Fibroblast of lung (primary cell): Measurements from ENCODE around the gene HHAT.

Source experiments
- EZH2 ChIP-seq: IDR thresholded peaks from 2 replicates; pipeline ENCODE4 v1.5.1; 2012; ENCODE audit warnings: low read length, control low read depth, mild to moderate bottlenecking; ENCODE audit errors: missing control alignments
- TF ChIP-seq, protein P1 (sequence below), 2 donors: IDR thresholded peaks in 1 of 2; conservative IDR thresholded peaks in 1 of 2; 1 replicate in 1 of 2; 2 replicates in 1 of 2; pipeline ENCODE4 v1.5.1; 2011 to 2012; ENCODE audit warnings: low read length in 2 of 2, control low read depth in 1 of 2, inconsistent platforms in 1 of 2, low read depth in 1 of 2, mild to moderate bottlenecking in 1 of 2

DNA sequence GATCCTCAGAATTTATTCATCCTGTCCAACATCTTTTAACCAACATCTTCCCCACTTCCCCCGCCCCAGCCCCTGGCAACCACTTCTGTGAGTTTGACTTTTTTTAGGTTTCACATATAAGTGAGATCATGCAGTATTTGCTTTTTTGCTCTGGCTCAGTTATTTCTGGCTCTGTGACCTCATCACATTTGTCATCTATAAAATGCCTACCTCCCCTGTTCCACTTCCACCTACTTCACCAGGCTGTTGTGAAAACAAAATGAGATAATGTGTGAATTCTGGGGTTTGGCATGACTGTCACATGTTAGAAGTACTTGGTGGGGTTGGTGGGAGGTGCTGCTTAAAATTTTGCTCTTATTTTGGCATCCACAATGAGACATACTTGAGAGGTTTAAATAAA is 18.4 kb downstream of the HHAT start:
- TF ChIP-seq, protein P1, sequence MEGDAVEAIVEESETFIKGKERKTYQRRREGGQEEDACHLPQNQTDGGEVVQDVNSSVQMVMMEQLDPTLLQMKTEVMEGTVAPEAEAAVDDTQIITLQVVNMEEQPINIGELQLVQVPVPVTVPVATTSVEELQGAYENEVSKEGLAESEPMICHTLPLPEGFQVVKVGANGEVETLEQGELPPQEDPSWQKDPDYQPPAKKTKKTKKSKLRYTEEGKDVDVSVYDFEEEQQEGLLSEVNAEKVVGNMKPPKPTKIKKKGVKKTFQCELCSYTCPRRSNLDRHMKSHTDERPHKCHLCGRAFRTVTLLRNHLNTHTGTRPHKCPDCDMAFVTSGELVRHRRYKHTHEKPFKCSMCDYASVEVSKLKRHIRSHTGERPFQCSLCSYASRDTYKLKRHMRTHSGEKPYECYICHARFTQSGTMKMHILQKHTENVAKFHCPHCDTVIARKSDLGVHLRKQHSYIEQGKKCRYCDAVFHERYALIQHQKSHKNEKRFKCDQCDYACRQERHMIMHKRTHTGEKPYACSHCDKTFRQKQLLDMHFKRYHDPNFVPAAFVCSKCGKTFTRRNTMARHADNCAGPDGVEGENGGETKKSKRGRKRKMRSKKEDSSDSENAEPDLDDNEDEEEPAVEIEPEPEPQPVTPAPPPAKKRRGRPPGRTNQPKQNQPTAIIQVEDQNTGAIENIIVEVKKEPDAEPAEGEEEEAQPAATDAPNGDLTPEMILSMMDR (conservative IDR thresholded peaks at IDR 0.05 in 1 of 2, IDR thresholded peaks at IDR 0.05 in 1 of 2; ENCODE audit: low read depth in 1 of 2, low read length in 2 of 2): no peak
- no peak for TF ChIP-seq EZH2
